Neural cell (in vitro differentiated cells): ENCODE results near the gene WDR82.

Experiments
- CTCF ChIP-seq: fragments of 450-650 bp; IDR thresholded peaks from 2 replicates; pipeline ENCODE4 v1.5.1; 2014; ENCODE audit warnings: antibody characterized with exemption, mild to moderate bottlenecking, moderate library complexity; ENCODE audit not compliant: poor library complexity, severe bottlenecking
- EZH2 ChIP-seq: fragments of 200-600, 300-800 bp; shearing (Covaris generic), sonication (generic); IDR thresholded peaks from 2 replicates; pipeline ENCODE4 v1.6.1; 2014; ENCODE audit warnings: antibody characterized with exemption, low read length, borderline replicate concordance, mild to moderate bottlenecking; ENCODE audit not compliant: insufficient read depth, poor library complexity, severe bottlenecking
- POLR2AphosphoS5 ChIP-seq: IDR thresholded peaks from 2 replicates; pipeline ENCODE4 v1.6.1; 2012

GRCh38 chr3:52322466-52322865, 44.0 kb upstream of the WDR82 start:
- TF ChIP-seq EZH2: no peak
- TF ChIP-seq POLR2AphosphoS5: no peak
- TF ChIP-seq CTCF: no peak
